ENCODE measurements around the gene PEAR1. TPM values are rescaled to one million over a fixed set of nuclear protein-coding genes. Genes with fewer than 3 reads are reported as not detected.

The PEAR1 gene, protein sequence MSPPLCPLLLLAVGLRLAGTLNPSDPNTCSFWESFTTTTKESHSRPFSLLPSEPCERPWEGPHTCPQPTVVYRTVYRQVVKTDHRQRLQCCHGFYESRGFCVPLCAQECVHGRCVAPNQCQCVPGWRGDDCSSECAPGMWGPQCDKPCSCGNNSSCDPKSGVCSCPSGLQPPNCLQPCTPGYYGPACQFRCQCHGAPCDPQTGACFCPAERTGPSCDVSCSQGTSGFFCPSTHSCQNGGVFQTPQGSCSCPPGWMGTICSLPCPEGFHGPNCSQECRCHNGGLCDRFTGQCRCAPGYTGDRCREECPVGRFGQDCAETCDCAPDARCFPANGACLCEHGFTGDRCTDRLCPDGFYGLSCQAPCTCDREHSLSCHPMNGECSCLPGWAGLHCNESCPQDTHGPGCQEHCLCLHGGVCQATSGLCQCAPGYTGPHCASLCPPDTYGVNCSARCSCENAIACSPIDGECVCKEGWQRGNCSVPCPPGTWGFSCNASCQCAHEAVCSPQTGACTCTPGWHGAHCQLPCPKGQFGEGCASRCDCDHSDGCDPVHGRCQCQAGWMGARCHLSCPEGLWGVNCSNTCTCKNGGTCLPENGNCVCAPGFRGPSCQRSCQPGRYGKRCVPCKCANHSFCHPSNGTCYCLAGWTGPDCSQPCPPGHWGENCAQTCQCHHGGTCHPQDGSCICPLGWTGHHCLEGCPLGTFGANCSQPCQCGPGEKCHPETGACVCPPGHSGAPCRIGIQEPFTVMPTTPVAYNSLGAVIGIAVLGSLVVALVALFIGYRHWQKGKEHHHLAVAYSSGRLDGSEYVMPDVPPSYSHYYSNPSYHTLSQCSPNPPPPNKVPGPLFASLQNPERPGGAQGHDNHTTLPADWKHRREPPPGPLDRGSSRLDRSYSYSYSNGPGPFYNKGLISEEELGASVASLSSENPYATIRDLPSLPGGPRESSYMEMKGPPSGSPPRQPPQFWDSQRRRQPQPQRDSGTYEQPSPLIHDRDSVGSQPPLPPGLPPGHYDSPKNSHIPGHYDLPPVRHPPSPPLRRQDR
- 1.4 to 13.7 TPM (median 9.9 TPM) in 3 replicates for total RNA-seq
- long read RNA-seq, full-length matches to known transcripts: 5 of 28 reads
- long read RNA-seq, partial matches to known transcripts: 5 of 28 reads
- long read RNA-seq, other reads (novel, unspliced or antisense): 18 of 28 reads

DNA sequence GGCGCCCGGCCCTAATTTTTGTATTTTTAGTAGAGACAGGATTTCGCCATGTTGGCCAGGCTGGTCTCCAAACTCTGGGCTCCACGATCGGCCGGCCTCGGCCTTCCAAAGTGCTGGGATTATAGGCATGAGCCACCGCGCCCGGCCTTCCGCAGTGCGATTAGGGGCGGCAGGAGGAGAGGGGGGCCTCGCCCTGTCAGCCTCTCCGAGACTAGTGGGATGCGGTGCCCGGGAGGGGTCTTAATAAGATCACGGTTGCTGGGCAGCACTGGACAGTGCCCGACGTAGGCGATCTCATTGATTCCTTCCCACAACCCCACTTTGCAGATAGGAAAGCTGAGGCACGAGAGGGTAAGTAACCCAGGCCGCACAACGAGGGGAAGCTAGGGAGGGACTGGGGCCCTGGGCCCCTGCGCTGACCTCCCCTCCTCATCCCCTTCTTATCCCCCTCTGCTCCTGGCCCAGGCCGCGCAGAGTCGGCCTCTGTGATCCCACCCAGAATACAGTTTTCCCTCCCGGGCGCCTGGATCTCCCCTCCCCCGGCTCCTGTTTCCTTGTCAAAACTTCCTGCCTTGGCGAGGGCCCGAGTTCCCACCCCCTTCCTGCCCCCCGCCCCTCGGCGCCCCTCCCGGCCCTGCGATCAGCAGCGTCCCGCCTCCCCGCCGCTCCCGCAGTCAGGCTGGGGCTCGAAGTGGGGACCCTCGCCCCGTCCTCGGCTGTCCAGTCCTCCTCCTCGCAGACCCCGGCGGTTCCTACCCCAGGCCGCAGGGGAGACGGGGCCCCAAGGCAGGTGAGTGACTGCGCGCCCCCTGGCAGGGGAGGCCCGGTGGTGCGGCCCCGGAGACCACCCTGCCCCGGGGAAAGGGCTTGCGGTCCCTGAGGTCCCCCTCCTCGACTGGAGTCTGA lies at the start of gene PEAR1:
Gene PEAR1, plus strand, starts transcription at position 671 of the 906 bp plus-strand sequence. CDS start 10,209 bp downstream, outside the sequence.
- no peaks in the 10 kb centered on the region for H3K36me3 Mint-ChIP-seq (ENCODE audit: low read depth)
- H3K9me3 Mint-ChIP-seq (ENCODE audit: low read depth): no peaks in the 10 kb centered on the region
- H3K27me3 Mint-ChIP-seq (ENCODE audit: low read depth): no peaks in the 10 kb centered on the region
- TF ChIP-seq CTCF (IDR thresholded peaks at IDR 0.05): peak; percentile 42
- peak within 1 kb of the TSS; percentile 93 for H3K27ac Mint-ChIP-seq (ENCODE audit: unreplicated experiment)
- H3K4me3 Mint-ChIP-seq (ENCODE audit: unreplicated experiment): peak within 1 kb of the TSS; percentile 67
- DNase-seq (ENCODE audit: low spot score): no peak
- peaks cover 50% of the 10 kb centered on the region for H3K4me1 Mint-ChIP-seq (ENCODE audit: low read depth)

DNA sequence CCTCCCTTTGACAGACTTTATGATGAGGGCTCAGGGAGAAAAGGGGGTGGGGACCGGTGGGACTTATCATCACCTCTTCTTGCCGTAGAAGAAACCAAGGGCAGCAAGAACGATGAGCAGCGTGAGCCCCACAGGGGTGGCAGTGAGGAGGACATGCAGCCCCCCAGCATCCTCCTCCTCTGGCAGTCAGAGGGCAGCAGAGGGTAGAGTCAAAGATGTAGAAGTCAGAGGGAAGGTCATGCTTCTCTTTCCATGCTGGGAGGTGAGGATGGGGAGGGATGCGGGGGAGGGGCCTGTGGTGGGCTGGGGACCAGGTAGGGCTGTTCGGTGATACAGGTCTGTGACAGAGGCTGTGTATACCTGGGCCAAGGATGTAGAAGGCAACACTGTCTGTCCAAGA lies 49.4 kb upstream of the PEAR1 start:
- peaks cover 55% of the 10 kb centered on the region for H3K27me3 Mint-ChIP-seq (ENCODE audit: low read depth)
- peaks cover 3% of the 10 kb centered on the region for H3K4me1 Mint-ChIP-seq (ENCODE audit: low read depth)
- no peak overlapping the region for H3K4me3 Mint-ChIP-seq (ENCODE audit: unreplicated experiment)
- DNase-seq (ENCODE audit: low spot score): no peak
- no peak for TF ChIP-seq CTCF (IDR thresholded peaks at IDR 0.05)
- H3K27ac Mint-ChIP-seq (ENCODE audit: unreplicated experiment): no peak overlapping the region
- H3K36me3 Mint-ChIP-seq (ENCODE audit: low read depth): peaks cover 2% of the 10 kb centered on the region
- H3K9me3 Mint-ChIP-seq (ENCODE audit: low read depth): no peaks in the 10 kb centered on the region

- no peak for TF ChIP-seq CTCF (IDR thresholded peaks at IDR 0.05)
- Mint-ChIP-seq H3K4me3 (ENCODE audit: unreplicated experiment) (no peak overlapping the region), H3K36me3 (ENCODE audit: low read depth) (peaks cover 2% of the 10 kb centered on the region), H3K9me3 (ENCODE audit: low read depth) (no peaks in the 10 kb centered on the region), H3K27me3 (ENCODE audit: low read depth) (peaks cover 55% of the 10 kb centered on the region), H3K4me1 (ENCODE audit: low read depth) (peaks cover 3% of the 10 kb centered on the region), H3K27ac (ENCODE audit: unreplicated experiment) (no peak overlapping the region)
- DNase-seq (ENCODE audit: low spot score): no peak
These were observed 48.9 kb upstream of the PEAR1 start for GRCh38 chr1:156844638-156845037.

DNA sequence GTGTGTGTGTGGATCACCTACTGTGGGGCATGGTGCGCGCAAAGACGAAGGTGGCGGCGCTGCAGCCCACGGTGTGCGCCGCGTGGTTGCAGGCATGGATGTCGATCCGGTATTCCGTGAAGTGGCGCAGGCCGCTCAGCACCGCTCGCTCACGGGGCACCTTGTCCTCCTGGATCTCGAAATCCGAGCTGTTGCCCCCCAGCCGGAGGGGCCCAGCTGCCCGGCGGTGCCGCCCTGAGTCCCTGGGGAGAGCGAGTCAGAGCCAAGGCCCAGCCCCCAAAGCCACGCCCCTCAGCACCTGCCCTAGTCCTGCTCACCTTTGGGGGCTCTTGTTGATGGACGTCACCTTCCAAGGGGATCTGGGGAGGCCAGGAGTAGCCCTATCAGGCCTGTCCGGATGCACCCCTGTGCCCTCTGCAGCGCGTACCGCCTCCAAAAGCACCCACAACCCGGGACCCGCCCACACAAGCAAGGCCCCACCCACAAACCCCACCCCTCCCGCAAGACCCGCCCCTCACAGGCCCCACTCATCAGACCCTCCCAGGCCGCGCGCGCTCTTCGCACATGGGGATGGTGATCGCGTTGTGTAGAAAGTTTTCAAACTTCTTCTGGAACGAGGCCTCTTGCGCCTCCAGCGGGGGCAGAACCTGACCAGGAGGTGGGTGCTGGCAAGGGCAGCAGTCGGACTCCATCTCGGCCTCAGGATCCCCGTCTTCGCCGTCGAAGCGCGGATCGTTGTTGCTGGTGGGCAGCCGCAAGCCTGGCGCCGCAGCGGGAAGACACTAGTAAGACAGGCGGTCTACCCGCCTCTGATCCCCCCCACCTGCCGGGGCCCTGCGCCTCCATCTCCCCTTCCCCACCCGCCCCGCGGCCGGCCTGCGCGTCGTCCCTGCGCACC lies 48.2 kb upstream of the PEAR1 start:
- no peak for DNase-seq (ENCODE audit: low spot score)
- Mint-ChIP-seq H3K4me3 (ENCODE audit: unreplicated experiment) (no peak overlapping the region), H3K4me1 (ENCODE audit: low read depth) (peaks cover 3% of the 10 kb centered on the region), H3K27ac (ENCODE audit: unreplicated experiment) (no peak overlapping the region), H3K36me3 (ENCODE audit: low read depth) (peaks cover 2% of the 10 kb centered on the region), H3K27me3 (ENCODE audit: low read depth) (peaks cover 52% of the 10 kb centered on the region), H3K9me3 (ENCODE audit: low read depth) (no peaks in the 10 kb centered on the region)
- no peak for TF ChIP-seq CTCF (IDR thresholded peaks at IDR 0.05)
